NCI-H2196 treated with DMSO at 0.1 percent for 48 hours (cell line): ENCODE data around the gene MXD3.
"Not testable (repeated sequence)": the region's sequence is repeated elsewhere in the genome, so short reads cannot be mapped to it uniquely, and the experiment has no call there.

Experiments used
- DNase-seq: peaks from one replicate; lab custom pipeline; 2025; ENCODE audit not compliant: unreplicated experiment; lab: John Stamatoyannopoulos, UW

The MXD3 gene, protein sequence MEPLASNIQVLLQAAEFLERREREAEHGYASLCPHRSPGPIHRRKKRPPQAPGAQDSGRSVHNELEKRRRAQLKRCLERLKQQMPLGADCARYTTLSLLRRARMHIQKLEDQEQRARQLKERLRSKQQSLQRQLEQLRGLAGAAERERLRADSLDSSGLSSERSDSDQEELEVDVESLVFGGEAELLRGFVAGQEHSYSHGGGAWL

GRCh38 chr5:177311723-177312648 lies at the start of gene MXD3:
Gene MXD3 (minus strand): TSS chr5:177311898. CDS start chr5:177311830, 68 bp downstream.
- DNase-seq, result peak; percentile 93

DNA sequence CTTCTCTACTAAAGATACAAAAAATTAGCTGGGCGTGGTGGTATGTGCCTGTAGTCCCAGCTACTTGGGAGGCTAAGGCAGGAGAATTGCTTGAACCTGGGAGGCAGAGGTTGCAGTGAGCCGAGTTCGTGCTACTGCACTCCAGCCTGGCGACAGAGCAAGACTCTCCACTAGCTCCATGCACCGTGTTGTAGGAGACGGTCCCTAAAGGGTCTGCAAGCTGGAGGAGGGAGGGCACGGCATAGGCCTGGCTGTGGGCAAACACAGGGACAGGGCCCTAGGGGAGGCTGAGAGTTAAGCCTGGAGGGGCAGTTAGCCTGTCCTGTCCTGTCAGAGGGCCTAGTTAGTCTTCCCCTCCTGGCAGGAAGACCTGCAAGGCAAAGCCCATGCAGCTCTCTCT lies 49.0 kb upstream of the MXD3 start:
- not testable (repeated sequence) for DNase-seq

GRCh38 chr5:177359860-177360259 lies 48.2 kb upstream of the MXD3 start:
- DNase-seq, result no peak

- DNase-seq, result no peak
These were observed 47.8 kb upstream of the MXD3 start for GRCh38 chr5:177359451-177359851.

GRCh38 chr5:177358370-177358819 lies 46.7 kb upstream of the MXD3 start:
- no peak for DNase-seq

DNA sequence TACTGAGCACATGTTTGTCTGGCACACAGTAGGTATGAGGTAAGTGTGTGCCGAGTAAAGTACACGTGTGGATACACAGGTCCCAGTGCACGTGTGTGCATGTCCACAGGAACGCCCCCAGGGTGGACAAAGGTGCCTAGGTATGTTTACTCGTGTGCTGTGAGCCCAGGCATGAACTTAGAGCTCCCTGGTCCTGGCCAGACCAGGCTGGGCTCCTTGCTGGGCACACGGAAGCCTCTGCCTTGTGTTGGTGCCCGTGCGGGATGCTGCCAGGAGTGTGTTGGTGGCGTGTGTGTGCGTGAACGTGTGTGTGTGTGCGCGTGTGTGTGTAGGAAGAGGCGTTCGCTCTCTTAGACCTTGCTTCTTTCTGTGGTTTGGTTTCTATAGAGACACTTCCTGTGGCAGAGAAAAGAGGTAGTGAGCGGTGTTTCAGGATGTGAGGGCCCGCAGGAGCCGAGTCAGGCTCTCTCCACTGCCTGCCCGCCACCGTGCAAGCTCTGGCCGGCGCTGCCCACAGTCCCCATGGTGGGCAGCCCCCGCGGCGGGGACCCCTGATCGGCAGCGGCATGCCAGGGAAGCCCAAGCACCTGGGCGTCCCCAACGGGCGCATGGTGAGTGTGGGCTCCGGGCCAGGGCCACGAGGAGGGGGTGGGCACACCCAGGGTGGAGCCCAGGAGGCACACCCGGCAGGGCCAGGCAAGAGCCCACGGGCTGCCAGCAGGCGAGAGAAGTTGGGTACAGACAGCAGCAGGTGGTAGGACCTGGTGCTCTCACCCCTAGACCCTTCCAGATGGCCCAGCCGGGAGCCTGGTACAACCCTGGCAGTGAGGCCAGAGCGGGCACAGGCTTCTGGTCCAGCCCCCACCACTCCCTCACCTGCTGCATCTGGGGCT lies 46.0 kb upstream of the MXD3 start, which contains the start of gene RGS14:
TSS of gene RGS14 (plus strand) at position 466 of the 893 bp plus-strand sequence. CDS start at position 567, 101 bp downstream.
- DNase-seq, result peak; percentile 47

DNA sequence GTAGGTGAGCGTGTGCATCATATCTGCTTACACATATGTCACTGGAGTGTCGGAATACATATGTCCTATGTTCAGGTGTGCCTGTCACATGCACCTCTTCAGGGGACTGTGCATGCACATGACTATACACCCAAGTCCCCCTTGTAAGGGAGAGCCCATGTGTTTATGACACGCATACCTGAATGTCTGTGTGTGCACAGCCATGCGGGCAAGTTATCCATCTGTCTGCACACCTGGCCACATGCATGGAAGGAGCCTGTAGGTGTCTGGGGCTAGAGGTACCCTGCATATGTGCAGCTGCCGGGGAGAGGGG lies 45.4 kb upstream of the MXD3 start:
- no peak for DNase-seq

DNA sequence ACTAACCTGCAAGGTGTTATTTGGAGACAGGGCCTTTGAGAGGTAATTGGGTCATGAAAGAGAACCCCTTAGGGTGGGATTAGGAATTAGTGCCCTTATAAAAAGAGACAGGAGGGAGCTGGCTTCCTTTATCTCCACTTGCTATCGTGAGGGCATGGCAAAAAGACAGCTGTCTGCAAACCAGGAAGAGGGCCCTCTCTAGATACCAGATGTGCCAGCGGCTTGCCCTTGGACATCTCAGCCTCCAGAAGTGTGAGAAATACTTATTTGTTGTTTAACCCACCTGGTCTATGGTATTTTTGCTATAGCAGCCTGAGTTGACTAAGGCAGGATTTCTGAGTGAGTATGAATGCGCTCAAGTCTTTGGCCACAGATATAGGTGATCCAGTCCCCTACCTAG lies 45.0 kb upstream of the MXD3 start:
- no peak for DNase-seq

DNA sequence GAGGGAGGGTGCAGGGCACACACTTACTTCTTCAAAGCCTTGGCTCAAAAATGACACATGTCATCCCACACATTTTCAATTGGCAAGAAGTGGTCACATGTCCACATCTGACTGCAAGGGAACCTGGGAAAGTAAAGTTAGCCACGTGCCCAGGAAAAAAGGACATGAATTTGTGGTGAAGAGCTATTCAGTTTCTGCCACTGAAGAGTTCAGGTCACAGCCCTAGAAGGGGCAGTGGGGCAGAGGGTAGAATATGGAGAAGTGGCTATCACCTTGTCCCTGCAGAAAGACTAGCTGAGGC lies 44.1 kb upstream of the MXD3 start:
- DNase-seq, result no peak

- DNase-seq, result no peak
These were observed 43.6 kb upstream of the MXD3 start for GRCh38 chr5:177355162-177355867.

- DNase-seq, result no peak
These were observed 43.0 kb upstream of the MXD3 start for GRCh38 chr5:177354711-177355110.

DNA sequence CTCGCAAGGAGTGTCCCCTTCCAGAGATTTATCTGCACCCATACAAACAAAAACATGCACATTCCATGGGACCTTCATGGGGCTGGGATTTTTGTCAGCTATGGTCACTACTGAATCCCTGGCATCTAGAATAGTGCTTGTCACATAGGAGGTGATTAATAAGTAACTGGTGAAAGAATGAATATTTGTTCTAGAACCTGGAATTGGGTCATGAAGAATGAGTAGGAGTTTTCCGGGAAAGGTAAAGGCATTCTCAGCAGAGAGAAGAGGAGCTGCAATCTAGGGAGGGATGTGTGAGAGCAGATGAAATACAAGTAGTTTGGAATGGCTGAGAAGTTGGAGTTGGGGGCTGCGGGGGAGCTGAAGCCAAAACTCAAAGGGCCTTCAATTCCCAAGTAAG lies 42.6 kb upstream of the MXD3 start:
- DNase-seq, result no peak

DNA sequence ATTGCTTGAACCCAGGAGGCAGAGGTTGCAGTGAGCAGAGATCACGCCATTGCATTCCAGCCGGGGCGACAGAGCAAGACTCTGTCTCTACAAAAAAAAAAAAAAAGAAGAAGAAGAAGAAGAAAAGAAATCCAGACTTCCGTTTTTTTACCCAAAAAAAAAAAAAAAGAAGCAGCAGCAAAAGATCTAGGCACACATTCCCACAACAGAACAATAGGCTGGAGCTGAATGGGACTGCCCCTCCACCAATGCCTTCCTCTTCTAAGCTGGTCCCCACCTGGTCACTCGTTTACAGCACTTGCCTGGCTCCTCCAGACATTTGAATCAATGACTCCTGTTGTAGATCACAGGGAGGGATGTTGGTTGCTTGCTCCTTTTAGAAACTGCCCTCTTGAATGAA lies 41.4 kb upstream of the MXD3 start:
- no peak for DNase-seq

- DNase-seq, result peak; percentile 86
These were observed 40.0 kb upstream of the MXD3 start, which contains the start of gene LMAN2 for GRCh38 chr5:177351392-177352329. Gene LMAN2 (minus strand): TSS chr5:177351668. CDS start chr5:177351647, 21 bp downstream.

DNA sequence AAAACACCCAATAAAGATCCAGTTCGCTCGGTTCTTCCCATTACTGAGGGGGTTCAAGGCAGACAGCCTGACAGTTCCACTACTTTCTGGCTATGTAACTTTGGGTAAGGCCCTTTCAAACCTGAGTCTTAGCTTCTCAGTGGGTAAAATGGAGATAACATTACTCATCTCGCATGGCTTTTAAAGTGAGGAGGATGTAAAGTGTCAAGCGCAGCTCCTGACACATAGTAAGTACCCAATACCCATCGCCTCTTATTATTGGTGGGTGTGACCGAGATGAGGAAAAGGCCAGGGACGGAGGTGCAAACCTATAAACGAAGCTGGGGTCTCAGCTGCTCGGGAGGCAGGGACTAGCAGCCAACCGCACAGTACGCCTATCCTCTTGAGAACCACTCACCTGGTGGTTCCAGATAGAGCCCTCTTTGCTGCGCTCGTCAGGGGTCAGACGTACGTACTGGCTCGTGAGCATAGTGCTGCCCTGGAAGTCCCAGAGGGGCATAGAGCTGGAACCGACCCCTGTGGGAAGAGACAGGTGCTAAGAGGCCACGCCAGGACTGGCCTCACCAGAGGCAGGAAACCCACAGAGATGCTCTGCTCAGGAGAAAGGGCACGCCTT lies 39.2 kb upstream of the MXD3 start:
- DNase-seq, result no peak

DNA sequence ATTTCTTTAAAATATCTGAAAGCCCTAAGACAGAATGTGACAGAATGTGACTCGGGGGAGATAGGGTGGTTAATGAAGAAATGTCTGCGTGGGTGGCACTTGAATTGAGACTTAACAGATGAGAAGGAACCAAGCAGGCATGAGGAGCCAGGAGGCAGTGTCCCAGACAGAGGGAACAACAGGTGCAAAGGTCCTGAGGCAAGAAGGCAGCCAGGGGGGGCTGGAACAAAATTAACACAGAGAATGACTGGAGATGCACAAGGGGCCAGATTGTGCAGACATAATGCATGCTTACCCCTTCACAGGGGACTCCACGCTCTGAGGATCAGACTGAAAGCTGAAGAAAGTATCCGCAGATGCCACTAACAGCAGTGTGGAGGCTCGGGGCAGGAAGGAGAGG lies 38.1 kb upstream of the MXD3 start:
- no peak for DNase-seq

GRCh38 chr5:177349362-177349647 lies 37.6 kb upstream of the MXD3 start:
- DNase-seq, result no peak

GRCh38 chr5:177347699-177348098 lies 36.0 kb upstream of the MXD3 start:
- no peak for DNase-seq

DNA sequence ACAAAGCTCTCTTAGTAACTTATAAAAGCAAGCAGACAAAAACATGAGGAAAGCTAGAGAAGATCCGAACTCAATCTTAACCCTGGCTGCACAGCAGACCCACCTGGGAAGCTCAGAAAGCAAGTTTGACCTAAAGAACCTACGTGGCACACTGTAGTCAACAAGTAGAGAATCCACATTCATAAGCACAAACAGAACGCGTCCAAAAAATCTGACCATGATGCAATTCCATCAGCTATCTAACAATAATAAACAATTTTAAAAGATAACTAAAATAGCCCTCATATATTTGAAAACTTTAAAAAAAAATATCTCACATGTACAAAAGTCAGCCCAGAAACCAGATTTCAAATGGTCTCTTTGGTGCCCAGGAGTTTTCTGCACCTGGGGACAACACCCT lies 35.1 kb upstream of the MXD3 start:
- DNase-seq, result no peak

- no peak for DNase-seq
These were observed 33.2 kb upstream of the MXD3 start for GRCh38 chr5:177344891-177345290.
